ENCODE measurements around the gene NOS1AP. TPM values are rescaled to one million over a fixed set of nuclear protein-coding genes. Genes with fewer than 3 reads are reported as not detected.

The NOS1AP gene
- total and polyA plus RNA-seq, 9 donors = 0.50 to 4.4 (median 1.5) TPM

DNA sequence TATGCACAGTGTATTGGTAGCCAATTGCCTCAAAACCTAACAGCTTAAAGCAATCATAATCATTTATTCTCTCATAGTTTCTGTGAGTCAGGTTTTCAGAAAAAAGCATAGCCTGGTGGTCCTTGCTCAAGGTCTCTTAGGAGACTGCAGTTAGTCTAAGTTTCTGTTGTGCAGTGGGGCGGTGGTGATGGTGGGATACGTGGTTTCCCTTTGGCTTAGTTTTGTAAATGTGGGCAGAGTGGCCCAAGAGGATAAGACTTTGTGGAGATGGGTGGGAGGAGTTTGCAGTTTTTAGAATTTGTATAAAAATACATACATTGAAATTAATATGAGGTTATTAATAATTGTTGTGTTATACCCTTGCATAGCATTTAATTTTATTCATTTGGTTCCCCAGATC, 68.6 kb downstream of the NOS1AP start:
- 87 to 94% (median 93%) methylated on average over 2 of the region's 2 CpGs for WGBS, 3 donors
- Histone ChIP-seq H3K27ac (no peak overlapping the region), H3K4me1 (ENCODE audit: insufficient read depth) (no peaks in the 10 kb centered on the region), H3K36me3 (no peaks in the 10 kb centered on the region), H3K27me3 (no peaks in the 10 kb centered on the region), H3K4me3 (no peak overlapping the region), H3K9me3 (no peaks in the 10 kb centered on the region)
- no peak for DNase-seq
- intact Hi-C loops (cut with DNase I) = no loop called here
- no peak for TF ChIP-seq EP300 (IDR thresholded peaks at IDR 0.05)
- no peak for TF ChIP-seq POLR2A (IDR thresholded peaks at IDR 0.05)

- 22 to 96% (median 62%) methylated on average over 4 of the region's 4 CpGs for WGBS, 3 donors
- no peak overlapping the region for H3K4me3 ChIP-seq
- DNase-seq = no peak
- intact Hi-C loops (cut with DNase I) = no loop called here
- no peaks in the 10 kb centered on the region for H3K36me3 ChIP-seq
- no peaks in the 10 kb centered on the region for H3K4me1 ChIP-seq (ENCODE audit: insufficient read depth)
- TF ChIP-seq, protein P1, sequence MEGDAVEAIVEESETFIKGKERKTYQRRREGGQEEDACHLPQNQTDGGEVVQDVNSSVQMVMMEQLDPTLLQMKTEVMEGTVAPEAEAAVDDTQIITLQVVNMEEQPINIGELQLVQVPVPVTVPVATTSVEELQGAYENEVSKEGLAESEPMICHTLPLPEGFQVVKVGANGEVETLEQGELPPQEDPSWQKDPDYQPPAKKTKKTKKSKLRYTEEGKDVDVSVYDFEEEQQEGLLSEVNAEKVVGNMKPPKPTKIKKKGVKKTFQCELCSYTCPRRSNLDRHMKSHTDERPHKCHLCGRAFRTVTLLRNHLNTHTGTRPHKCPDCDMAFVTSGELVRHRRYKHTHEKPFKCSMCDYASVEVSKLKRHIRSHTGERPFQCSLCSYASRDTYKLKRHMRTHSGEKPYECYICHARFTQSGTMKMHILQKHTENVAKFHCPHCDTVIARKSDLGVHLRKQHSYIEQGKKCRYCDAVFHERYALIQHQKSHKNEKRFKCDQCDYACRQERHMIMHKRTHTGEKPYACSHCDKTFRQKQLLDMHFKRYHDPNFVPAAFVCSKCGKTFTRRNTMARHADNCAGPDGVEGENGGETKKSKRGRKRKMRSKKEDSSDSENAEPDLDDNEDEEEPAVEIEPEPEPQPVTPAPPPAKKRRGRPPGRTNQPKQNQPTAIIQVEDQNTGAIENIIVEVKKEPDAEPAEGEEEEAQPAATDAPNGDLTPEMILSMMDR (IDR thresholded peaks at IDR 0.05) = no peak
- TF ChIP-seq POLR2A (IDR thresholded peaks at IDR 0.05) (no peak), EP300 (IDR thresholded peaks at IDR 0.05) (no peak)
- no peaks in the 10 kb centered on the region for H3K9me3 ChIP-seq
- H3K27me3 ChIP-seq = no peaks in the 10 kb centered on the region
- no peak overlapping the region for H3K27ac ChIP-seq
Measured at GRCh38 chr1:162138599-162139181, 69.2 kb downstream of the NOS1AP start.

GRCh38 chr1:162139211-162139610, 69.7 kb downstream of the NOS1AP start:
- Histone ChIP-seq H3K36me3 (no peaks in the 10 kb centered on the region), H3K27ac (no peak overlapping the region), H3K9me3 (no peaks in the 10 kb centered on the region), H3K4me1 (ENCODE audit: insufficient read depth) (no peaks in the 10 kb centered on the region), H3K27me3 (no peaks in the 10 kb centered on the region), H3K4me3 (no peak overlapping the region)
- intact Hi-C loops (cut with DNase I) = no loop called here
- DNase-seq = no peak
- 82 to 96% (median 93%) methylated on average over 1 of the region's 1 CpG for whole genome bisulfite sequencing, 3 donors
- TF ChIP-seq, protein P1 (IDR thresholded peaks at IDR 0.05) = no peak
- TF ChIP-seq EP300 (IDR thresholded peaks at IDR 0.05) (no peak), POLR2A (IDR thresholded peaks at IDR 0.05) (no peak)

GRCh38 chr1:162141281-162142054, 72.0 kb downstream of the NOS1AP start:
- no peaks in the 10 kb centered on the region for H3K27me3 ChIP-seq
- no peaks in the 10 kb centered on the region for H3K9me3 ChIP-seq
- H3K36me3 ChIP-seq = no peaks in the 10 kb centered on the region
- no peak overlapping the region for H3K4me3 ChIP-seq
- DNase-seq = no peak
- WGBS, 3 donors = 76 to 88% (median 87%) methylated on average over 5 of the region's 5 CpGs
- TF ChIP-seq POLR2A (IDR thresholded peaks at IDR 0.05) (no peak), EP300 (IDR thresholded peaks at IDR 0.05) (no peak)
- TF ChIP-seq, protein P1 (IDR thresholded peaks at IDR 0.05) = no peak
- no peak overlapping the region for H3K27ac ChIP-seq
- intact Hi-C loops (cut with DNase I) = no loop called here
- no peaks in the 10 kb centered on the region for H3K4me1 ChIP-seq (ENCODE audit: insufficient read depth)

- no peaks in the 10 kb centered on the region for H3K9me3 ChIP-seq
- intact Hi-C loops (cut with DNase I) = no loop called here
- H3K36me3 ChIP-seq = no peaks in the 10 kb centered on the region
- no peak for DNase-seq
- 64 to 94% (median 77%) methylated on average over 3 of the region's 3 CpGs for WGBS, 3 donors
- TF ChIP-seq, protein P1 (IDR thresholded peaks at IDR 0.05) = no peak
- TF ChIP-seq POLR2A (IDR thresholded peaks at IDR 0.05) = no peak
- TF ChIP-seq EP300 (IDR thresholded peaks at IDR 0.05) = no peak
- no peak overlapping the region for H3K4me3 ChIP-seq
- no peak overlapping the region for H3K27ac ChIP-seq
- no peaks in the 10 kb centered on the region for H3K27me3 ChIP-seq
- no peaks in the 10 kb centered on the region for H3K4me1 ChIP-seq (ENCODE audit: insufficient read depth)
Measured at GRCh38 chr1:162142968-162143367, 73.5 kb downstream of the NOS1AP start.

Data from ovary (tissue), 9 donors.